GM12872 (cell line): Measurements from ENCODE around the gene MFNG.

Source experiments
- CTCF ChIP-seq: IDR thresholded peaks from 3 replicates; pipeline ENCODE4 v1.5.1; 2011; ENCODE audit warnings: low read depth, mild to moderate bottlenecking, low read length, moderate library complexity; ENCODE audit not compliant: insufficient read depth

Gene MFNG

GRCh38 chr22:37454857-37455686 is 31.1 kb downstream of the MFNG start:
- no peak for TF ChIP-seq CTCF

- TF ChIP-seq CTCF, result no peak
These were observed 32.5 kb downstream of the MFNG start for GRCh38 chr22:37453696-37454095.

GRCh38 chr22:37451218-37451617 is 35.0 kb downstream of the MFNG start:
- no peak for TF ChIP-seq CTCF

GRCh38 chr22:37449331-37450001 is 36.7 kb downstream of the MFNG start:
- TF ChIP-seq CTCF, result no peak

GRCh38 chr22:37448516-37449127 is 37.6 kb downstream of the MFNG start:
- no peak for TF ChIP-seq CTCF

- TF ChIP-seq CTCF, result no peak
These were observed 40.7 kb downstream of the MFNG start for GRCh38 chr22:37445501-37445900.

GRCh38 chr22:37443977-37444376 is 42.2 kb downstream of the MFNG start:
- no peak for TF ChIP-seq CTCF
